Cardiac muscle cell (in vitro differentiated cells and primary cell): ENCODE measurements around the gene TIPARP. TPM values are rescaled to one million over a fixed set of nuclear protein-coding genes. Genes with fewer than 3 reads are reported as not detected.
"Not testable (repeated sequence)": the region's sequence is repeated elsewhere in the genome, so short reads cannot be mapped to it uniquely, and the experiment has no call there.

Source experiments
- DNase-seq, 2 donors: peaks; one replicate each; pipeline versions ENCODE4 v3.0.0 to v3.0.0-alpha.2; 2010 to 2017; ENCODE audit warnings: low read depth in 1 of 2, low spot score in 1 of 2
- H3K27ac ChIP-seq: fragments of 200-600 bp; sonication (generic); 2 replicates; pipeline ENCODE4 v1.5.1; 2016
- H3K27me3 ChIP-seq: fragments of 200-600 bp; sonication (generic); 2 replicates; pipeline ENCODE4 v1.6.0; 2016; ENCODE audit warnings: control low read depth
- H3K36me3 ChIP-seq: fragments of 200-600 bp; sonication (generic); 2 replicates; pipeline ENCODE4 v1.5.1; 2016; ENCODE audit warnings: control low read depth
- H3K4me1 ChIP-seq: fragments of 200-600 bp; sonication (generic); 2 replicates; pipeline ENCODE4 v1.8.1; 2017; ENCODE audit warnings: low read depth, mild to moderate bottlenecking, mixed run types
- H3K4me3 ChIP-seq: fragments of 200-600 bp; sonication (generic); 2 replicates; pipeline ENCODE4 v1.5.1; 2016; ENCODE audit warnings: mild to moderate bottlenecking
- H3K9me3 ChIP-seq: fragments of 200-600 bp; sonication (generic); 2 replicates; pipeline ENCODE4 v1.5.1; 2017; ENCODE audit warnings: low read depth, mild to moderate bottlenecking, control low read depth
- CTCF ChIP-seq: IDR thresholded peaks from 2 replicates; pipeline ENCODE4 v1.5.1; 2012; ENCODE audit warnings: low read depth, mild to moderate bottlenecking, low read length
- polyA plus RNA-seq: library from polyadenylated mRNA; unstranded; fragments of >200 nt; fragmentation: Nextera tagmentation; extraction: Ambion mirVana; gene quantifications from 2 replicates; pipeline ENCODE4 v1.2.1, GENCODE V29; 2016
- total RNA-seq: library from RNA; depleted of rRNA; stranded (reverse); fragments of >200 nt; gene quantifications from 2 replicates; pipeline ENCODE4 v1.2.3, GENCODE V29; 2016

TIPARP gene
- total and polyA plus RNA-seq, 2 experiments from 2014 or later: 22.2 to 115 TPM

GRCh38 chr3:156707588-156707987 is 33.2 kb downstream of the TIPARP start:
- Histone ChIP-seq H3K9me3 (no peaks in the 10 kb centered on the region), H3K4me3 (no peak overlapping the region), H3K36me3 (peaks cover 72% of the 10 kb centered on the region), H3K4me1 (peaks cover 6% of the 10 kb centered on the region), H3K27me3 (no peaks in the 10 kb centered on the region), H3K27ac (peak overlapping the region; percentile 25)
- no peak for TF ChIP-seq CTCF
- DNase-seq: no peak

- peaks cover 6% of the 10 kb centered on the region for H3K4me1 ChIP-seq
- H3K27ac ChIP-seq: peak overlapping the region; percentile 15
- TF ChIP-seq CTCF: no peak
- no peaks in the 10 kb centered on the region for H3K27me3 ChIP-seq
- H3K36me3 ChIP-seq: peaks cover 57% of the 10 kb centered on the region
- no peak for DNase-seq
- no peaks in the 10 kb centered on the region for H3K9me3 ChIP-seq
- H3K4me3 ChIP-seq: no peak overlapping the region
Observed at GRCh38 chr3:156710429-156710828, 36.0 kb downstream of the TIPARP start.

GRCh38 chr3:156711113-156711512 is 36.7 kb downstream of the TIPARP start:
- Histone ChIP-seq H3K4me1 (peaks cover 6% of the 10 kb centered on the region), H3K27ac (peak overlapping the region; percentile 14), H3K4me3 (no peak overlapping the region), H3K27me3 (no peaks in the 10 kb centered on the region), H3K36me3 (peaks cover 53% of the 10 kb centered on the region), H3K9me3 (no peaks in the 10 kb centered on the region)
- DNase-seq: no peak
- no peak for TF ChIP-seq CTCF

GRCh38 chr3:156711944-156712343 is 37.6 kb downstream of the TIPARP start:
- not testable (repeated sequence) for H3K4me1 ChIP-seq, H3K9me3 ChIP-seq, H3K27me3 ChIP-seq, H3K4me3 ChIP-seq, DNase-seq
- Histone ChIP-seq H3K27ac (peak overlapping the region; percentile 64), H3K36me3 (peaks cover 46% of the 10 kb centered on the region)

- Histone ChIP-seq H3K4me3 (no peak overlapping the region), H3K9me3 (no peaks in the 10 kb centered on the region), H3K27ac (no peak overlapping the region), H3K27me3 (no peaks in the 10 kb centered on the region), H3K4me1 (no peaks in the 10 kb centered on the region), H3K36me3 (peaks cover 13% of the 10 kb centered on the region)
- DNase-seq: no peak
- no peak for TF ChIP-seq CTCF
Observed at GRCh38 chr3:156716105-156716862, 41.9 kb downstream of the TIPARP start.

GRCh38 chr3:156718622-156719306 is 44.4 kb downstream of the TIPARP start:
- no peaks in the 10 kb centered on the region for H3K9me3 ChIP-seq
- no peak overlapping the region for H3K27ac ChIP-seq
- H3K36me3 ChIP-seq: peaks cover 13% of the 10 kb centered on the region
- H3K4me3 ChIP-seq: no peak overlapping the region
- no peaks in the 10 kb centered on the region for H3K4me1 ChIP-seq
- H3K27me3 ChIP-seq: no peaks in the 10 kb centered on the region
- no peak for DNase-seq
- TF ChIP-seq CTCF: no peak
